Endodermal cell (in vitro differentiated cells): ENCODE data around the gene PRMT1. TPM values are rescaled to one million over a fixed set of nuclear protein-coding genes. Genes with fewer than 3 reads are reported as not detected.

Experiments
- DNase-seq: peaks from one replicate; pipeline ENCODE4 v3.0.0-alpha.2; 2017
- H3K27ac ChIP-seq: 2 replicates; pipeline ENCODE4 v1.5.1; 2013; ENCODE audit warnings: mild to moderate bottlenecking, low read depth, low read length, moderate library complexity
- H3K27me3 ChIP-seq: 2 replicates; pipeline ENCODE4 v1.6.1; 2013; ENCODE audit warnings: mild to moderate bottlenecking, low read length, moderate library complexity; ENCODE audit not compliant: insufficient read depth, control insufficient read depth, poor library complexity, severe bottlenecking
- H3K36me3 ChIP-seq: 2 replicates; pipeline ENCODE4 v1.7.0; 2013; ENCODE audit warnings: mild to moderate bottlenecking, low read length, moderate library complexity; ENCODE audit not compliant: control insufficient read depth, insufficient read depth
- H3K4me1 ChIP-seq: one replicate; pipeline ENCODE4 v1.7.0; 2013; ENCODE audit warnings: low read length; ENCODE audit not compliant: control insufficient read depth, insufficient read depth
- H3K4me3 ChIP-seq: 2 replicates; pipeline ENCODE4 v1.5.1; 2013; ENCODE audit warnings: mild to moderate bottlenecking, low read length, moderate library complexity
- H3K9ac ChIP-seq: 2 replicates; pipeline ENCODE4 v1.6.1; 2013; ENCODE audit warnings: mild to moderate bottlenecking, low read length, moderate library complexity; ENCODE audit not compliant: poor library complexity, severe bottlenecking; ENCODE audit errors: extremely low read depth
- H3K9me3 ChIP-seq: 2 replicates; pipeline ENCODE4 v1.6.1; 2013; ENCODE audit warnings: mild to moderate bottlenecking, low read length, moderate library complexity; ENCODE audit not compliant: control insufficient read depth
- H3K27ac Mint-ChIP-seq: 2 replicates; pipeline ENCODE4 v1.8.0; 2020; ENCODE audit warnings: mixed read lengths
- H3K27me3 Mint-ChIP-seq: 2 replicates; pipeline ENCODE4 v1.8.0; 2021; ENCODE audit warnings: mild to moderate bottlenecking, mixed read lengths; ENCODE audit not compliant: insufficient read depth
- H3K36me3 Mint-ChIP-seq: 2 replicates; pipeline ENCODE4 v1.8.0; 2020; ENCODE audit warnings: low read depth, mixed read lengths
- H3K4me1 Mint-ChIP-seq: 2 replicates; pipeline ENCODE4 v1.8.0; 2020; ENCODE audit warnings: mixed read lengths
- H3K4me3 Mint-ChIP-seq: 2 replicates; pipeline ENCODE4 v1.8.0; 2020; ENCODE audit warnings: mild to moderate bottlenecking, moderate library complexity, mixed read lengths
- H3K9me3 Mint-ChIP-seq: 2 replicates; pipeline ENCODE4 v1.8.0; 2020; ENCODE audit warnings: mild to moderate bottlenecking, mixed read lengths
- CTCF ChIP-seq: fragments of 200-600 bp; sonication (generic); conservative IDR thresholded peaks from 2 replicates; pipeline ENCODE4 v1.5.0; 2021; ENCODE audit warnings: antibody characterized with exemption, mild to moderate bottlenecking
- WGBS, 2 experiments: methylation state at CpG; one replicate each; pipeline versions ENCODE4 v1.1.5 to v1.1.7; 2013; ENCODE audit warnings: missing lambda C conversion rate in 2 of 2, mixed read lengths in 1 of 2; ENCODE audit not compliant: insufficient coverage in 1 of 2, insufficient read length in 1 of 2; 5-methylcytosine and 5-hydroxymethylcytosine counted together
- total RNA-seq, 2 donors: library from RNA; stranded (reverse); fragmentation: NEBNext Ultra II Directional in 1 of 2; extraction: Animal tissue kit (Norgen Biotek cat#: 25700) in 1 of 2; gene quantifications; 2 replicates in 1 of 2; 3 replicates in 1 of 2; pipeline ENCODE4 v1.2.1, GENCODE V29; 2021

PRMT1 gene
- total RNA-seq, 2 donors from 2014 or later, result 343 to 362 TPM

GRCh38 chr19:49683814-49684250 lies 6.8 kb downstream of the PRMT1 start:
- DNase-seq, result no peak
- no peaks in the 10 kb centered on the region for H3K27me3 Mint-ChIP-seq
- H3K36me3 Mint-ChIP-seq, result peaks cover 57% of the 10 kb centered on the region
- Histone ChIP-seq H3K27ac (no peak overlapping the region), H3K27me3 (no peaks in the 10 kb centered on the region), H3K9me3 (no peaks in the 10 kb centered on the region), H3K9ac (no peak overlapping the region), H3K36me3 (peaks cover 57% of the 10 kb centered on the region), H3K4me3 (no peak overlapping the region), H3K4me1 (peaks cover 14% of the 10 kb centered on the region)
- H3K27ac Mint-ChIP-seq, result peak overlapping the region; percentile 44
- peaks cover 19% of the 10 kb centered on the region for H3K4me1 Mint-ChIP-seq
- no peak overlapping the region for H3K4me3 Mint-ChIP-seq
- 96 to 100% methylated on average over 8 to 18 of the region's 18 CpGs for WGBS, 2 experiments
- H3K9me3 Mint-ChIP-seq, result no peaks in the 10 kb centered on the region
- TF ChIP-seq CTCF, result no peak

- H3K27ac ChIP-seq, result no peak overlapping the region
- H3K9me3 ChIP-seq, result no peaks in the 10 kb centered on the region
- Mint-ChIP-seq H3K36me3 (peaks cover 57% of the 10 kb centered on the region), H3K4me3 (no peak overlapping the region), H3K27ac (peak overlapping the region; percentile 44), H3K4me1 (peaks cover 21% of the 10 kb centered on the region), H3K27me3 (no peaks in the 10 kb centered on the region), H3K9me3 (no peaks in the 10 kb centered on the region)
- peak; percentile 87 for DNase-seq
- TF ChIP-seq CTCF, result peak; percentile 74
- peaks cover 57% of the 10 kb centered on the region for H3K36me3 ChIP-seq
- H3K4me1 ChIP-seq, result peaks cover 10% of the 10 kb centered on the region
- 92 to 94% methylated on average over 19 to 35 of the region's 35 CpGs for WGBS, 2 experiments
- no peak overlapping the region for H3K4me3 ChIP-seq
- no peak overlapping the region for H3K9ac ChIP-seq
- no peaks in the 10 kb centered on the region for H3K27me3 ChIP-seq
Observed at GRCh38 chr19:49684251-49684982, 7.3 kb downstream of the PRMT1 start.

- no peaks in the 10 kb centered on the region for H3K27me3 Mint-ChIP-seq
- DNase-seq, result no peak
- H3K27ac ChIP-seq, result no peak overlapping the region
Observed at GRCh38 chr19:49684983-49685553, 8.0 kb downstream of the PRMT1 start.

More at GRCh38 chr19:49684983-49685553, 8.0 kb downstream of the PRMT1 start:
- Mint-ChIP-seq H3K36me3 (peaks cover 57% of the 10 kb centered on the region), H3K4me3 (no peak overlapping the region), H3K4me1 (peaks cover 16% of the 10 kb centered on the region), H3K27ac (peak overlapping the region; percentile 48), H3K9me3 (no peaks in the 10 kb centered on the region)
- Histone ChIP-seq H3K36me3 (peaks cover 57% of the 10 kb centered on the region), H3K9me3 (no peaks in the 10 kb centered on the region), H3K4me3 (no peak overlapping the region), H3K4me1 (peaks cover 8% of the 10 kb centered on the region), H3K9ac (no peak overlapping the region), H3K27me3 (no peaks in the 10 kb centered on the region)
- no peak for TF ChIP-seq CTCF
- 97 to 100% methylated on average over 13 of the region's 13 CpGs for WGBS, 2 experiments
